MM.1S (cell line): ENCODE measurements around the gene COPS2.

Experiments used
- DNase-seq: peaks from one replicate; pipeline ENCODE4 v3.0.0-alpha.2; 2015
- H2AFZ ChIP-seq: fragments of 300-600 bp; sonication (generic); 2 replicates; pipeline ENCODE4 v1.6.0; 2016; ENCODE audit warnings: antibody characterized with exemption, low read length
- H3F3A ChIP-seq: fragments of 300-600 bp; sonication (generic); 2 replicates; pipeline ENCODE4 v1.6.1; 2016; ENCODE audit warnings: mild to moderate bottlenecking, antibody characterized with exemption, low read length, moderate library complexity, mixed read lengths; ENCODE audit not compliant: insufficient read depth
- H3K27ac ChIP-seq: fragments of 300-600 bp; sonication (generic); 2 replicates; pipeline ENCODE4 v1.5.1; 2016; ENCODE audit warnings: mild to moderate bottlenecking, low read length
- H3K27me3 ChIP-seq: fragments of 300-600 bp; sonication (generic); replicated peaks from 2 replicates; pipeline ENCODE4 v1.6.0; 2016; ENCODE audit warnings: low read length; ENCODE audit not compliant: insufficient read depth
- H3K36me3 ChIP-seq: fragments of 300-600 bp; sonication (generic); replicated peaks from 2 replicates; pipeline ENCODE4 v1.6.1; 2016; ENCODE audit warnings: mild to moderate bottlenecking, low read length, mixed read lengths; ENCODE audit not compliant: insufficient read depth
- H3K4me1 ChIP-seq: fragments of 300-600 bp; sonication (generic); 2 replicates; pipeline ENCODE4 v1.6.1; 2016; ENCODE audit warnings: low read length, mixed read lengths
- H3K4me2 ChIP-seq: fragments of 300-600 bp; sonication (generic); 2 replicates; pipeline ENCODE4 v1.6.0; 2016; ENCODE audit warnings: low read depth, low read length
- H3K4me3 ChIP-seq: fragments of 300-600 bp; sonication (generic); 2 replicates; pipeline ENCODE4 v1.5.1; 2016; ENCODE audit warnings: low read length, mixed read lengths
- H3K79me2 ChIP-seq: fragments of 300-600 bp; sonication (generic); 2 replicates; pipeline ENCODE4 v1.6.1; 2016; ENCODE audit warnings: mixed run types, low read length, mixed read lengths
- H3K9ac ChIP-seq: fragments of 300-600 bp; sonication (generic); 2 replicates; pipeline ENCODE4 v1.6.1; 2016; ENCODE audit warnings: low read length, mixed read lengths
- H3K9me2 ChIP-seq: fragments of 300-600 bp; sonication (generic); replicated peaks from 2 replicates; pipeline ENCODE4 v1.6.1; 2016; ENCODE audit warnings: mild to moderate bottlenecking, low read length, mixed read lengths; ENCODE audit not compliant: insufficient read depth
- H3K9me3 ChIP-seq: fragments of 300-600 bp; sonication (generic); replicated peaks from 2 replicates; pipeline ENCODE4 v1.6.1; 2016; ENCODE audit warnings: mild to moderate bottlenecking, low read length, mixed read lengths; ENCODE audit not compliant: insufficient read depth
- H4K20me1 ChIP-seq: fragments of 300-600 bp; sonication (generic); 2 replicates; pipeline ENCODE4 v1.6.1; 2016; ENCODE audit warnings: mild to moderate bottlenecking, low read length, moderate library complexity, mixed read lengths; ENCODE audit not compliant: insufficient read depth
- EZH2 ChIP-seq: fragments of 300-600 bp; sonication (generic); optimal IDR thresholded peaks from 2 replicates; pipeline ENCODE3; 2017; ENCODE audit warnings: low read depth, mild to moderate bottlenecking, antibody characterized with exemption, low read length, mixed read lengths
- EZH2phosphoT487 ChIP-seq: fragments of 300-600 bp; sonication (generic); IDR thresholded peaks from 2 replicates; pipeline ENCODE4 v1.6.1; 2018; ENCODE audit warnings: antibody characterized with exemption, low read length
- TF ChIP-seq, protein P1 (sequence below): fragments of 300-600 bp; sonication (generic); IDR thresholded peaks from 2 replicates; pipeline ENCODE4 v1.5.1; 2016; ENCODE audit warnings: antibody characterized with exemption, low read length, mixed read lengths

The COPS2 gene

GRCh38 chr15:49163678-49164077 lies 8.3 kb upstream of the COPS2 start:
- Histone ChIP-seq H3K4me2 (no peak overlapping the region), H3K9me3 (no peaks in the 10 kb centered on the region), H3K4me1 (no peaks in the 10 kb centered on the region), H3K27ac (no peak overlapping the region), H3K79me2 (peaks cover 7% of the 10 kb centered on the region; the same call in 1 of the 2 replicates), H3K4me3 (no peak overlapping the region), H3K36me3 (no peaks in the 10 kb centered on the region), H3F3A (peaks cover 1% of the 10 kb centered on the region; the same call in 1 of the 2 replicates), H3K9me2 (no peaks in the 10 kb centered on the region), H2AFZ (no peak overlapping the region), H4K20me1 (no peaks in the 10 kb centered on the region), H3K27me3 (no peaks in the 10 kb centered on the region), H3K9ac (no peak overlapping the region)
- no peak for DNase-seq
- TF ChIP-seq, protein P1, sequence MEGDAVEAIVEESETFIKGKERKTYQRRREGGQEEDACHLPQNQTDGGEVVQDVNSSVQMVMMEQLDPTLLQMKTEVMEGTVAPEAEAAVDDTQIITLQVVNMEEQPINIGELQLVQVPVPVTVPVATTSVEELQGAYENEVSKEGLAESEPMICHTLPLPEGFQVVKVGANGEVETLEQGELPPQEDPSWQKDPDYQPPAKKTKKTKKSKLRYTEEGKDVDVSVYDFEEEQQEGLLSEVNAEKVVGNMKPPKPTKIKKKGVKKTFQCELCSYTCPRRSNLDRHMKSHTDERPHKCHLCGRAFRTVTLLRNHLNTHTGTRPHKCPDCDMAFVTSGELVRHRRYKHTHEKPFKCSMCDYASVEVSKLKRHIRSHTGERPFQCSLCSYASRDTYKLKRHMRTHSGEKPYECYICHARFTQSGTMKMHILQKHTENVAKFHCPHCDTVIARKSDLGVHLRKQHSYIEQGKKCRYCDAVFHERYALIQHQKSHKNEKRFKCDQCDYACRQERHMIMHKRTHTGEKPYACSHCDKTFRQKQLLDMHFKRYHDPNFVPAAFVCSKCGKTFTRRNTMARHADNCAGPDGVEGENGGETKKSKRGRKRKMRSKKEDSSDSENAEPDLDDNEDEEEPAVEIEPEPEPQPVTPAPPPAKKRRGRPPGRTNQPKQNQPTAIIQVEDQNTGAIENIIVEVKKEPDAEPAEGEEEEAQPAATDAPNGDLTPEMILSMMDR: no peak
- TF ChIP-seq EZH2 (no peak), EZH2phosphoT487 (no peak)

DNA sequence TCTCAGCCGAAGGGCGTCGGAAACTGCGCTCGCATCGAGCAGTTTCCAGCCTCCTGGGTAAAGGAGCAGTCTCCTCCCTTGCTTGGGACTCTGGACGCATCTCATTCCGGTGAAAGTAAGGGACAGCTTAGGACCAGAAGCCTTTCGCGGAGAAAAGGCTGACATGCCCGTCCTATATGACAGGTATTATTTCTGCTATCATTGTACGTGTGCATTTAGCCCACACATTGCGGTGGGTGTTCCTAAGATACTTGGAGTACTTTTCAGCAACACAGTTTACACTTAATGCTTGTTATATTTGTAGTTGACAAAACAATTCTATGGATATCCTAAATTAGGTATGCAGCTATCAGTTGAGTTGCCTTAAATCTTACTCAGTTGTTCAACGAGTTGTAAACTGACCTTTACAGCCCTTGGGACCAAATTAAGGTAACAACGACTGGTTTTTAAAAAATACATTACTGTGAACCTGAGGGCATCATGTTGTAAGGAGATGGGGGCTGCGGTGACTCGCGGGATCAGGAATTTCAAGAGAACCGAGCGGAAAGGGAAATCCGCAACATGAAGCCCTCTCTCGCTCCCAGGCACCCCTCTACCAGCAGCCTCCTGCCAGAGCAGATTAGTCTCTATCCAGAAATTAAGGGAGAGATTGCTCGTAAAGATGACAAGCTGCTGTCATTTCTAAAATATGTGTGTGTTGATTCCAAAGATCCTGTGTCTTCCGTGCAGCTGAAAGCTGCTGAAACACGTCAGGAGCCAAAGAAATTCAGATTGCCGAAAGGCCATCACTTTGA lies 632 bp upstream of the COPS2 start:
- peaks cover 9% of the 10 kb centered on the region for H3F3A ChIP-seq
- H3K9me3 ChIP-seq: no peaks in the 10 kb centered on the region
- H3K36me3 ChIP-seq: no peaks in the 10 kb centered on the region
- H3K9ac ChIP-seq: peak overlapping the region; percentile 59
- H4K20me1 ChIP-seq: peaks cover 9% of the 10 kb centered on the region; the same call in 1 of the 2 replicates
- peak overlapping the region; percentile 66 for H3K27ac ChIP-seq
- H3K79me2 ChIP-seq: peaks cover 73% of the 10 kb centered on the region
- peak overlapping the region; percentile 80 for H3K4me3 ChIP-seq
- peak overlapping the region; percentile 66 for H2AFZ ChIP-seq
- H3K4me2 ChIP-seq: peak overlapping the region; percentile 85
- H3K4me1 ChIP-seq: peaks cover 9% of the 10 kb centered on the region; the same call in 1 of the 2 replicates
- H3K27me3 ChIP-seq: no peaks in the 10 kb centered on the region
- TF ChIP-seq, protein P1: no peak
- TF ChIP-seq EZH2 (no peak), EZH2phosphoT487 (no peak)
- DNase-seq: no peak
- H3K9me2 ChIP-seq: no peaks in the 10 kb centered on the region

DNA sequence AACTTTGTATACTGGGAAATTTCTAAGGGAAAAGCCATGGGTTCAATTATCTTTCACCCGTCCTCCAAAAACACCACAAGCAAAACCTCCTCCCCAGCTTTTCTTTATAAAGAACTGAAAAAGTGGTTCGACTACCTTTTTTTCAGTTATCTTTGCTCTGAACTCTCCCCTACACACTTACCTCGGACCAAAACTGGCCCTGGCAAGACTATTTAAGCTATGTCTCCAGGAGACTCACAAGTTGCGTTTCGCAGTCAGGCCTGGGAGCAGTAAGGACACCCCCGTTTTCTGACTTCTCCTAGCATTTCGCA lies 645 bp downstream of the COPS2 start:
- H4K20me1 ChIP-seq: peaks cover 13% of the 10 kb centered on the region; the same call in 1 of the 2 replicates
- H3K27ac ChIP-seq: peak overlapping the region; percentile 64; the same call in 1 of the 2 replicates
- TF ChIP-seq EZH2: no peak
- TF ChIP-seq EZH2phosphoT487: no peak
- TF ChIP-seq, protein P1: no peak
- H3K9me3 ChIP-seq: no peaks in the 10 kb centered on the region
- H3F3A ChIP-seq: peaks cover 9% of the 10 kb centered on the region
- H3K27me3 ChIP-seq: no peaks in the 10 kb centered on the region
- H3K4me2 ChIP-seq: peak overlapping the region; percentile 81
- peak overlapping the region; percentile 96 for H3K9ac ChIP-seq
- no peaks in the 10 kb centered on the region for H3K36me3 ChIP-seq
- peak overlapping the region; percentile 80 for H3K4me3 ChIP-seq
- peaks cover 80% of the 10 kb centered on the region for H3K79me2 ChIP-seq
- DNase-seq: no peak
- H3K9me2 ChIP-seq: no peaks in the 10 kb centered on the region
- H3K4me1 ChIP-seq: peaks cover 9% of the 10 kb centered on the region; the same call in 1 of the 2 replicates
- peak overlapping the region; percentile 68 for H2AFZ ChIP-seq
